Esophagus squamous epithelium (tissue), 4 donors: ENCODE results near the gene C8G.

Source experiments
- POLR2A ChIP-seq, 4 donors: fragments of 450-650 bp; IDR thresholded peaks; one replicate each; pipeline ENCODE4 v1.6.1; 2017; ENCODE audit warnings: antibody characterized with exemption in 4 of 4, mild to moderate bottlenecking in 4 of 4, moderate library complexity in 3 of 4
- TF ChIP-seq, protein P1 (sequence below), 6 experiments: fragments of 450-650 bp in 4 of 6; fragments of 200-600 bp in 2 of 6; sonication (generic) in 2 of 6; IDR thresholded peaks; one replicate each; pipeline ENCODE4 v1.5.1; 2016 to 2019; ENCODE audit warnings: antibody characterized with exemption in 6 of 6, mild to moderate bottlenecking in 4 of 6, moderate library complexity in 4 of 6

DNA sequence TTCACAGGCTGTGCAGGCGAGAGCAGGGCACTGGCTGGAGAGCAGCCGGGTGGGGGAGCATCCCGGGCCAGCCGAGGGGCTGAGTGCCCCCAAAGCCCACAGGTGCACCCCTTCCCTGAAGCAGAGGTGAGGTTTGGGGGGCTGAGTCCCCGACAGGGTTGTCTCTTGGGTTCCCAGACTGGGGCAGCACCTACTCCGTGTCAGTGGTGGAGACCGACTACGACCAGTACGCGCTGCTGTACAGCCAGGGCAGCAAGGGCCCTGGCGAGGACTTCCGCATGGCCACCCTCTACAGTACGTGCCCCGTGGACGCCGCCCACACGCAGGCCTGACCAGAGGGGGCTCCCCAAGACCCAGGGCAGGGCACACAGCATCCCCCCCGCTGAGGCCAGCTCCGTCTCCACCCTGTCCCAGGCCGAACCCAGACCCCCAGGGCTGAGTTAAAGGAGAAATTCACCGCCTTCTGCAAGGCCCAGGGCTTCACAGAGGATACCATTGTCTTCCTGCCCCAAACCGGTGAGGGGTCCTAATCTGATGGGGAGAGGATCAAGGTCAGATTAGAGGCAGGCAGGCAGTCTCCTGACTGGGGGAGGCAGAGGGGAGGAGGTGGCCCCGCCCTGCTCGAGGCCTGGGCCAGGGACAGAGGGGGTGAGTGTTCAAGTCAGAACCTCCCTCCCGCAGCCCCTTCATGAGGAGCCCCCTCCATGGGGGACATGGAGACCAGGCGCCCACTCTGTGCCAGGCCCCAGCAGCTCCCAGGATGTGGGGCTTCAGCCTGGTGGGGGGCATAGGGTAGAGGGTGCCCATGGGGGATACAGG is 34.9 kb downstream of the C8G start:
- TF ChIP-seq, protein P1, sequence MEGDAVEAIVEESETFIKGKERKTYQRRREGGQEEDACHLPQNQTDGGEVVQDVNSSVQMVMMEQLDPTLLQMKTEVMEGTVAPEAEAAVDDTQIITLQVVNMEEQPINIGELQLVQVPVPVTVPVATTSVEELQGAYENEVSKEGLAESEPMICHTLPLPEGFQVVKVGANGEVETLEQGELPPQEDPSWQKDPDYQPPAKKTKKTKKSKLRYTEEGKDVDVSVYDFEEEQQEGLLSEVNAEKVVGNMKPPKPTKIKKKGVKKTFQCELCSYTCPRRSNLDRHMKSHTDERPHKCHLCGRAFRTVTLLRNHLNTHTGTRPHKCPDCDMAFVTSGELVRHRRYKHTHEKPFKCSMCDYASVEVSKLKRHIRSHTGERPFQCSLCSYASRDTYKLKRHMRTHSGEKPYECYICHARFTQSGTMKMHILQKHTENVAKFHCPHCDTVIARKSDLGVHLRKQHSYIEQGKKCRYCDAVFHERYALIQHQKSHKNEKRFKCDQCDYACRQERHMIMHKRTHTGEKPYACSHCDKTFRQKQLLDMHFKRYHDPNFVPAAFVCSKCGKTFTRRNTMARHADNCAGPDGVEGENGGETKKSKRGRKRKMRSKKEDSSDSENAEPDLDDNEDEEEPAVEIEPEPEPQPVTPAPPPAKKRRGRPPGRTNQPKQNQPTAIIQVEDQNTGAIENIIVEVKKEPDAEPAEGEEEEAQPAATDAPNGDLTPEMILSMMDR (IDR thresholded peaks at IDR 0.05) = no peak
- no peak for TF ChIP-seq POLR2A (IDR thresholded peaks at IDR 0.05)
